Measurements from ENCODE around the gene KLHL26. TPM values are rescaled to one million over a fixed set of nuclear protein-coding genes. Genes with fewer than 3 reads are reported as not detected.

The KLHL26 gene
- total RNA-seq, 1 experiment from 2014 or later, result 10.7 TPM

DNA sequence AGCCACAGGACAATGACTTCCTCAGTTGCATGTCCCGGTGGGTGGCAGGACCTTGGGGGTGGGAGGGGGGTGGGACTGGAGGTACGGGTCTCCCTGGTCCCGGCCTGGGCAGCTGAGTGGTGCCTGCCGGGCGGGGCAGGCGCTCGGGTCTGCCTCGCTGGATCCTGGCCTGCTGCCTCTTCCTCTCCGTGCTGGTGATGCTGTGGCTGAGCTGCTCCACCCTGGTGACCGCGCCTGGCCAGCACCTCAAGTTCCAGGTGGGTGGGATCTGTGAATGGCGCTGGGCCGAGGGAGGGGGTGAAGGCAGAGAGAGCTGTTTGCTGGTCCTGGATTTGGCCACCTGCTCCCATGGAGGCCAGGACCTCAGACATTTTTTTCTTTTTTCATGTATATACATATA lies 18.6 kb upstream of the KLHL26 start:
- no peaks in the 10 kb centered on the region for H3K4me1 ChIP-seq (ENCODE audit: insufficient read depth, low read length)
- no peak overlapping the region for H2BK20ac ChIP-seq (ENCODE audit: low read depth, low read length, poor library complexity, severe bottlenecking)
- no peak overlapping the region for H2AFZ ChIP-seq (ENCODE audit: low read length)
- no peak overlapping the region for H3T11ph ChIP-seq (ENCODE audit: low read length)
- no CpG with 5 or more reads among the region's 13 CpGs for WGBS (ENCODE audit: extremely low coverage, insufficient read length, low lambda C conversion rate)
- H4K8ac ChIP-seq (replicated peaks; ENCODE audit: insufficient read length, low read depth, low read length), result no peak overlapping the region
- no peaks in the 10 kb centered on the region for H3K79me1 ChIP-seq (ENCODE audit: insufficient read depth, low read depth, low read length, poor library complexity, severe bottlenecking)
- H4K91ac ChIP-seq (ENCODE audit: insufficient read length, low read depth, low read length), result no peak overlapping the region
- no peak overlapping the region for H2BK12ac ChIP-seq (ENCODE audit: insufficient read length, low read depth, low read length)
- H3K9me3 ChIP-seq (ENCODE audit: control insufficient read depth, low read depth, low read length), result no peaks in the 10 kb centered on the region
- H3K14ac ChIP-seq (ENCODE audit: insufficient read depth, low read length), result no peak overlapping the region
- no peak overlapping the region for H2BK5ac ChIP-seq (ENCODE audit: insufficient read length, low read length)
- H3K9me3 Mint-ChIP-seq, result peaks cover 5 to 6% of the 10 kb centered on the region in 2 experiments; a peak in 4 of 5 replicates
- H3K18ac ChIP-seq (ENCODE audit: insufficient read length, low read depth, low read length), result no peak overlapping the region
- no peak overlapping the region for H3K4me2 ChIP-seq (ENCODE audit: insufficient read depth, insufficient read length, low read length)
- H3K9ac ChIP-seq (ENCODE audit: extremely low read depth, insufficient read length, low read length), result no peak overlapping the region
- H2AK5ac ChIP-seq (ENCODE audit: insufficient read length, low read length), result no peak overlapping the region
- peaks cover 16% of the 10 kb centered on the region for H3K27me3 ChIP-seq (ENCODE audit: insufficient read depth, low read length)
- H3K27ac ChIP-seq (ENCODE audit: insufficient read length, low read depth, low read length), result no peak overlapping the region
- H3K27ac Mint-ChIP-seq, result no peak overlapping the region
- no peaks in the 10 kb centered on the region for H3K79me2 ChIP-seq (ENCODE audit: insufficient read depth, low read length)
- peaks cover 2% of the 10 kb centered on the region for H3K23me2 ChIP-seq (ENCODE audit: insufficient read length, low read depth, low read length, poor library complexity, severe bottlenecking)
- H2BK15ac ChIP-seq (ENCODE audit: low read depth, low read length), result no peak overlapping the region
- no peak overlapping the region for H3K4ac ChIP-seq (ENCODE audit: low read depth, low read length)
- no peak for DNase-seq
- peaks cover 7 to 10% of the 10 kb centered on the region in 2 experiments for H3K4me1 Mint-ChIP-seq
- H4K20me1 ChIP-seq (ENCODE audit: control insufficient read depth, insufficient read depth, insufficient read length), result no peaks in the 10 kb centered on the region
- no peak overlapping the region for H3K23ac ChIP-seq (ENCODE audit: insufficient read length, low read depth, low read length)
- H3K36me3 Mint-ChIP-seq (ENCODE audit: insufficient read depth in 1 of 3, low read depth in 3 of 3), result peaks cover 0 to 7% (median 4%) of the 10 kb centered on the region in 3 experiments; a peak in 5 of 7 replicates
- H3K56ac ChIP-seq (ENCODE audit: insufficient read length, low read depth, low read length), result no peak overlapping the region
- peaks cover 68% of the 10 kb centered on the region for H3K27me3 Mint-ChIP-seq (ENCODE audit: low read depth)
- H4K5ac ChIP-seq (ENCODE audit: insufficient read length, low read depth, low read length), result no peak overlapping the region
- no peak overlapping the region for H3K4me3 Mint-ChIP-seq
- no peak overlapping the region for H2BK120ac ChIP-seq (ENCODE audit: low read depth, low read length, poor library complexity, severe bottlenecking)
- TF ChIP-seq, protein P1, sequence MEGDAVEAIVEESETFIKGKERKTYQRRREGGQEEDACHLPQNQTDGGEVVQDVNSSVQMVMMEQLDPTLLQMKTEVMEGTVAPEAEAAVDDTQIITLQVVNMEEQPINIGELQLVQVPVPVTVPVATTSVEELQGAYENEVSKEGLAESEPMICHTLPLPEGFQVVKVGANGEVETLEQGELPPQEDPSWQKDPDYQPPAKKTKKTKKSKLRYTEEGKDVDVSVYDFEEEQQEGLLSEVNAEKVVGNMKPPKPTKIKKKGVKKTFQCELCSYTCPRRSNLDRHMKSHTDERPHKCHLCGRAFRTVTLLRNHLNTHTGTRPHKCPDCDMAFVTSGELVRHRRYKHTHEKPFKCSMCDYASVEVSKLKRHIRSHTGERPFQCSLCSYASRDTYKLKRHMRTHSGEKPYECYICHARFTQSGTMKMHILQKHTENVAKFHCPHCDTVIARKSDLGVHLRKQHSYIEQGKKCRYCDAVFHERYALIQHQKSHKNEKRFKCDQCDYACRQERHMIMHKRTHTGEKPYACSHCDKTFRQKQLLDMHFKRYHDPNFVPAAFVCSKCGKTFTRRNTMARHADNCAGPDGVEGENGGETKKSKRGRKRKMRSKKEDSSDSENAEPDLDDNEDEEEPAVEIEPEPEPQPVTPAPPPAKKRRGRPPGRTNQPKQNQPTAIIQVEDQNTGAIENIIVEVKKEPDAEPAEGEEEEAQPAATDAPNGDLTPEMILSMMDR (conservative IDR thresholded peaks at IDR 0.05), result no peak

All from H9 (cell line).